Hypothalamus (tissue), 51 donors: Measurements from ENCODE around the gene PPP1R27.

ENCODE experiments used
- DNase-seq, 51 donors: peaks; one replicate each; lab custom pipeline; 2025; lab: John Stamatoyannopoulos, UW

The PPP1R27 gene

DNA sequence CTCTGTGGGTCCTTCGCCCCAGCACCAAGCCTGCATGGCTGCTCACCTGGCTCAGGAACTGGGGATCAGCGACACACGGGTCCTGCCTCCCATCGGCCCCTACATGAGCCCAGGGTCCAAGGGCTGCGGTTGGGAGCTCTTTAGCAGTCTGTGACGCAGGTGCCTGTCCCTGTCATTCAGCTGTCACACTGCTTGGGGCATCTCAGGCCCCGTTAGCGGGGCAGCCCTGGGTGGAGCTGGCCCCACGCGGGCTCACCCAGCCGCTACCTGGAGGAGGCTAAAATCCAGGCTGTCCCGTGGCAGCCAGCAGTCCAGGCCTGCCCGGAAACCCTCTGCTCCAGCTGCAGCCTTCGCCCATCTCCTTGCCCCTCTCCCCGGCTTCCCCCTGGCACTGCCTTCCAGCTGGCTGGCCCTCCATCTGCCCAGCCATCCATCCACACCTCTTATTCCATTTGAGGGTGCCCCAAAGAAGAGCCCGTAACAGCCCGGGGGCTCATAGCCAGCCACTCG, 27.6 kb downstream of the PPP1R27 start:
- no peak for DNase-seq

DNA sequence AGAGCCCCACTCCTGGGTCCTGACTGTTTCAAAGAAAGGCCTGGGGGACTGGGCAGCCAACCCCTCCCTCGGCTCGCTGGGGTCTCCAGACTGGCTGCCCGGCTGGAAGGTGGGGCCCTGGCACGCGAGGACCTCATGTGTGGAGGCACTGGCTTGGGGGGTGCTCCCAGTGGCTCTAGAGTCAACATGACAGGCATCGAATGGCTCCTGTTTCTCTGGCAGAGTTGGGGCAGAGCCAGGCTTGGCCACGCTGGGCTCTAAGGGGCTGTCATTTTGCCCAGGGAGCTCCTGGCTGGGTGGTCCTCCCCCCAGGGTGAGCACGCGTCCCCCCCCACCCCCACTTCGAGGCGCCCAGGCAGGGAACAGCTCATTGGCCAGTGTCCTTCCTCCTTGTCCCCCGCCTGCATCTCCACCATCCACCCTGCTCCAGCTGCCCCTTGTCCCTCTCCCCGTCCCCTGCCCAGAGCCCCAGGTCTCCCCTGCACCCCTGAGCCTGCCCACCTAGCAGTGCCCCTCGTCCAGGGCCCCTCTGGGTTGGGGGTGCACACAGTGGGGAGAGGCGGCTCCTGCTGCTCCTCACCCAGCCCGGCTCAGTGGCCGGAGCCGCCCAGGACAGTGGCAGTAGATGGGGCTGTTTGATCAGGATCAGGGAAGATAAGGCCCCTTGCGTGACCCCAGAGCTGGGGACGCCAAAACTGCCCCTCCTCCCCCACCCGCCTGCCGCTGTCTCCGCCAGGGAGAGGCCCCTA, 28.2 kb downstream of the PPP1R27 start:
- DNase-seq = no peak

DNA sequence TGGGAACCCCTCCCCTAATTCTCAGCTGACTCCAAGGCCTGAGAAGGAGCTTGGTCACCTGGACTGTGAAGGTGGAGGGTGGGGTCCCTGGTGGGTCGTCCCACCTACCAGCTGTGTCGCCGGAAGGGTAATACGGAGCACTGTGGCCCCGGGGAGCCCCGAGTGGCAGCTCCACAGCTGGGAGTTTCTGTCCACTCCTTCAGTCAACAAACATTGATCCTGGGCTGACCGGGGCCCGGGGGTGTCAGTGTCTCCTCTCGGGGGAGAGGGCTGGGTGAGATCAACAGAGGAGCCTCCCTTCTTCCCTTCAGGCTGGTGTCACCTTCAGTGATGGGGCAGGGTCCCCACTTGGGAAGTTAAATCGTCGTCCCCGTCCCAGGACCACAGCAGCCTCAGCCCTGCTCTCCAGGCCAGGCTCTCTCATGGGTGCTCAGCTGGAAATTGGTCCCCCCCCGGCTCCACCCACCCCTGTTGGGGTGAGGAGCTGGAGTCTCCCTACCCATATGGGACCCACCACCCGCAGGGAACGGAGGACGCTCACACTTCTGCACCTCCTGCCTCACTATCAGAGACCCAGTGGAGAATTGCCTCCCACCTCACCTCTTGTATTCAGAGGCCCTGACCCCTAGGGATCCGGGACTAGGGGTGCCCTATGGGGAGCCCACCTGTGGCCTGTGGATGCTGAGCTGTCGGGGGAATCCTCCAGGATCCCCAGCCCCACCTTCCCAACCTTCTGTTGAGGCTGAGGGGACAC, 29.0 kb downstream of the PPP1R27 start:
- DNase-seq = no peak

DNA sequence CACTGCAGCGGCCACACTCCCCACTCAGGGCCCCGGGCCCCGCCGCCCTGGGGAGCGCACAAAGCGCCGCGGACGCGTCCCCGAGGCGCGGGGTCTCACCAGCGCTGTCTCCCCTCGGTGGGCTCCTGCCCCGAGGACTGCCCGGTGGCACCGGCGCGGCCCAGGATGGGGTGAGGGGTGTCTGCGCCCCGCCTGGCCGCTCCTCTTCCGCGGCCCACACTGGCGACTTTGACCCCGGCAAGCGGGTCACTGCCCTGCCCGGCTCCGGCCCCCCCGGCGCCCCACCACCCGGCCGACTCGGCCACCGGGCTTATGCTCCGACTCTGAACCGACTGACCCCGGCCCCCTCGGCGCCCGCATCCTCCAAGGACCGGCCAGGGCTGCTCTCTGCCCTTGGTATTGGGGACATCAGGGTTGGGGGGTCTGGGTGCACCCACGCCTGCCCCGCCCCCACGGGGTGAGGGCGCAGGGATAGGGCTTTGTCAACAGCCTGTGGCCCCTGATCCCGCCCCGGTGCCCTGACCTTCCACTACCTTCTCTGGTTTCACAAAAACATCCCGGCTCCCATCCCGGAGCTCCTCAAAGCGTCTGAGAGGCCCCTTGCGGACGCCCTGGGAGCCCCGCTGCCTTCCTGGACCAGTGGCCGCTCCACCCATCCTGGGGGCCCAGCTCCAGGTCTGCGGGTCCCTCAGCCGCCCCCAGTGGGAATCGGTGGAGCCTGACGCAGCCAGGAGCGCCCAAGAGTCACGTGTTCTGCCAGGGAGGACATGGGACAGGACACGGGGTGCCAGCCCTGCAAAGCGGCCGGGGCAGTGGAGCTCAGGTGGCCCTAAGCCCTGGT, 30.1 kb downstream of the PPP1R27 start:
- no peak for DNase-seq

DNA sequence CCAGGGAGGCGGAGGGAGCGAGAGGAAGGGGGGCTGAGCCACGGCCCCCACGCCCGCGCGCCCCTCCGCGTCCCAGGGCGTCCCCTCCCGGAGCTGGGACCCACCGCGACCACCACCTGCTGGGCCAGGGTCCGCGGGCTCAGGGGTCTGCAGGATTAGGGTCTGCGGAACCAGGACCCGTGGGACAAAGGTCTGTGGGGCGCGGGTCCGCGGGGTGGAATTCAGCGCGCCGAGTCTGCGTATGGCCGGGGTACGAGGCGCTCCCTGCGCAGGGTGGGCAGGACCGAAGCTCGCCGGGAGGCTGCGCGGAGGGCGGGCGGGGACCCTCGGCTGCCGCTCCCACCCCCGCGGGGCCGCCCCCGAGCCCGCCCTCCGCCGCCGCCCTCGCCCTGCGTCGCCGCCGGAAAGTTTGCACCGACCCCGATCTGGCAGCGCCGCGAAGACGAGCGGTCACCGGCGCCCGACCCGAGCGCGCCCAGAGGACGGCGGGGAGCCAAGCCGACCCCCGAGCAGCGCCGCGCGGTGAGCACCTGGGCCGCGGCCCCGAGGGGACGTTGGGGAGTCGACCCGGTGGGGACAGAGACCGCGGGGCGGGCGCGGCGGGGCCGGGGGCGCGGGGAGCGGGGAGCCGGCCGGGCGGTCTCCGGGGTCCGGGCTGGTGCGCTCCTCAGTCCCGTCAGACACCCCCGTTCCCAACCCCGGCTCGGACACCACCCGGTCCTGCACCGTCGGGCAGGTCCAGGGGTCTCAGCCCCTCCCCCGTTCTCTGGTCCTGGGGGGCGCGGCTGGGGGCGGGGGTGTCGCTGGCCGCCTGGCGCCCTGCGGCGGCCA, 30.9 kb downstream of the PPP1R27 start, which contains the start of gene GCGR:
GCGR (plus strand) TSS at position 423 of the 831 bp plus-strand sequence. CDS start 4,869 bp downstream, outside the sequence.
- DNase-seq = no peak

DNA sequence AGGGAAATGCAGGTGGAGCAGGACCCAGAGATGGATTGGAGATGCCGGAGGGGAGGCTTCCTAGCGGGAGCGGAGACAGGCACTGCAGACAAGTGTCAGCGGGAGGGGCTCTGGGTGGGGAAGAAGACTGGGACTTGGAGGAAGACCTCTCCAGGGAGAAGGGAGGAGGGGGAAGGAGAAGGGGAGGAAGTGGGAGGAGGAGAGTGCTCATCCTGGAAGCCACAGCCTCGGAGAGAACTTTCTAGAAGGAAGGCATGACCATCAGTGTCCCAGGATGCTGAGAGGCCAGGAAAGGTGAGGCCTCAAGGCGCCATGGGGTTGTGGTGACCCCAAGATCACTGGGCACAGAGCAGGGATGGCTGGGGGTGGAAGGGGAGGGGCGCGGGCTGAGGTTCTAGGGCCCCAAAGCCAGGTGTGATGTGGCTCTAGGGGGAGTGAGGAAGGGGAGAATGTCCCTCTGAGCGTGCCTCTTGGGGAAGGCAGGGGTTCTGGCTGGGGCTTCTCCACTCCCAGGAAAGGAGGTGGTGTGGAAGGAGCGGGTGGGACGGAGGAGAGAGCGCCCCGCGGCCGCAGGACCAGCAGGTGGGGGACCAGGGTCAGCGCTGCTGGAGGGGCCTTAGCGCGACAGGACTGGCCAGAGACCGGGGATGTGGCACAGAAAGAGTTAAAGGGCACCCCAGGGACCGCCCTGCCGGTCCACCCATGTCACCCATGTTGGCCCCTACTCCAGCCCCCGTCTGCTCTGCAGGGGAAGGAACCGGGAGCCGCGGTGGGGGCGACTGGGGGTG, 31.8 kb downstream of the PPP1R27 start:
- DNase-seq = no peak

DNA sequence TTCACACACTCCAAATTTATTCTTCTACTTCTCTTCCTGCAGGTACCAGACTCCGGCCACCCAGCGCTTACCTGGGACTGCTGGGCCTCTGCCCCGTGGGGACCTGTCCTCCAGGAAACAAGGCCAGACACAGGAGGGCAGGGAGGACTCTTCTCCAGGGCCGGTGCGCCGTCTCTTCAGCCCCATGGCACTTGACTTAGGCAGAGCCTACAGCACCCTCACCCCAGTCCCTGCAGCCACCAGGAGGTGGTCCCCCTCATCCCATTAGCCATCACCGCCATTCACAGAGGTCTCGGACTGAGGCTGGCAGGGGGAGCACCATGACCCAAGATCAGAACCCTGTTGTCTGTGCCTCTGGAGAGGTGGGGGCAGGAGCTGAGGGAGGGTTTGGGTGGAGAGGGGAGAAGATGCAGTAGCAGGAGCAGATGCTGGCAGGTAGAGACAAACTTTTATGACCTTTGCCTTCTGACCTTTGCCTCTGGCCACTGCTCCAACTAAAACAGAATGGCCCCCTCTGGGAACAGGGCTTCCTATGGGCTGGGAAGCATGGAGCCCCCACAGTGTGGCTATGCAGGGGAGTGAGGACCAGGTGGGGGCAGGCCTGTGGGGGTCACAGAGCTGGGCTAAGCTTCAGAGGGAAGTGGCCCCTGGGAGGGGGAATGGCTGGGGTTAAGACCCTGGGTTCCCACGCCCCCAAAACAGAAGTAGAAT, 32.6 kb downstream of the PPP1R27 start:
- DNase-seq = no peak

DNA sequence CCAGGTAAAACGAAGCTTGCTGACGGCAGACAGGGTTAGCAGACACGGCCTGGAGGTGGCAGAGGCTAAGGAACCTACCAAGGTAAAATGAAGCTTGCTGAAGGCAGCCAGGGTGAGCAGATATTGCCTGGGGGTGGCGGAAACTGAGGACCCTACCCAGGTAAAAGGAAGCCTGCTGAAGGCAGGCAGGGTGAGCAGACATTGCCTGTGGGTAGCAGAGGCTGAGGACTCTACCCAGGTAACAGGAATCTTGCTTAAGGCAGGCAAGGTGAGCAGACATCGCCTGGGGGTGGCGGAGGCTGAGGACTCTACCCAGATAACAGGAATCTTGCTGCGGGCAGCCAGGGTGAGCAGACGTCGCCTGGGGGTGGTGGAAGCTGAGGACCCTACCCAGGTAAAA, 33.5 kb downstream of the PPP1R27 start:
- DNase-seq = no peak

DNA sequence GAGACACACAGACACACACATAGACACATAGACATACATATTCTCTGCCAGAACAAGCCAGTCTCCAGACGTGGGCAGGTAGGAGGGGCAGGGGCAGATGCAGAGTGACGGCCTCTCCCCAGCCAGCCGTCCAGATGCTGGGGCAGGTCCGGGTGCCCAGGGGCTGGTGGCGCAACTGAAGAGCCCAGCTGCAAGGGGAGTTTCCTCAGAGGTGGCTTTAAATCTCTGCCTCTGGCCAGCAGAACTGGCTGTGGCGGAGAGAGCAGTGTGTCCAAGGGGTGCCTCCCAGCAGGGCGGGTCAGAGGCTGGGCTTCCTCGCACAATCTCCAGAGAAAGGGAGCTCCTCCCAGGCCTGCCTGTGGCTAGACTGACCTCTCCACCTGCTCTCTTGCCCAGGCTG, 40.3 kb downstream of the PPP1R27 start:
- DNase-seq = no peak

DNA sequence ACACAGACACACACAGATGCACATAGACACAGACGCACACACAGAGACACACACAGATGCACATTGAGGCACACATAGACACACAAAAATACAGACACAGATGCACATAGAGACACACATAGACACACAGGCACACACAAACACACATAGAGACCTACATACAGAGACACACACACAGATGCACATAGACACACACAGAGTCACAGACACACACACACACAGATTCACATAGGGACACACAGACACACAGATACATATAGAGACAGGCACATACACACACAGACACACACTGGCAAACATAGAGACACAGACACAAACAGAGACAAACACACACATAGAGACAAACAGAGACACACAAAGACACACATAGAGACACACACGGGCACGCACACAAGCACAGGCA, 40.8 kb downstream of the PPP1R27 start:
- DNase-seq = no peak

DNA sequence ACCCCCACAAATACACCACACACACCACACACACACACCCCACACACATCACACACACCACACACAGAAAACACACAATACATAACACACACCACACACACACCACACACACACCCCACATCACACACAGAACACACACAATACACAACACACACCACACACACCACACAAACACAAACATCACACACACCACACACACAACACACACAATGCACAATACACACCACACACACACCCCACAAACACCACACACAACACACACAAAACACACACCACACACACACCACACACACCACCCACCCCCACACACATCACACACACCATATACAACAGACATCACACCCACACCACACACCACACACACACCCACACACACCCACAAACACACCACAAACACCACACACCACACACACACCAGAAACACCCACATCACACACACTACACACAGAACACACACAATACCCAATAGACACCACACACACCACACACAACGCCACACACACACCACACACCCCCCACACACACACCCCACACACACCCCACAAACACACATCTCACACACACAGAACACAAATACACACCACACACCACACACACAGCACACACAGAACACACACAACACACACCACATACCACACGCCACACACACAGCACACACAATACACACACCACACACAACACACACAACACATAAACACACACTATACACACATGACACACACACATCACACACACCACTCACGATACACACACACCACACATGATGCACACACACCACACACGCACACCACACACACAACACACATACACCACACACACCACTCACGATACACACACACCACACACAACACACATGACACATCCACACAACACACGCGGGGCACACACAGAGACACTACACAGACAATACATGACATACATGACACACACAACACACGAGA, 41.9 kb downstream of the PPP1R27 start:
- DNase-seq = no peak
